HG02623 (cell line): ENCODE data around the gene SPPL2C.

Experiments
- ATAC-seq: cut with Tn5 transposase; IDR thresholded peaks from one replicate; pipeline ENCODE4 v1.9.1; 2021; ENCODE audit warnings: moderate library complexity; ENCODE audit not compliant: unreplicated experiment

Gene SPPL2C

GRCh38 chr17:45873728-45874127 lies 29.0 kb downstream of the SPPL2C start:
- ATAC-seq = no peak

GRCh38 chr17:45874151-45874550 lies 29.5 kb downstream of the SPPL2C start:
- ATAC-seq = no peak

- ATAC-seq = no peak
These were observed 31.9 kb downstream of the SPPL2C start for GRCh38 chr17:45876539-45876938.

- ATAC-seq = no peak
These were observed 32.8 kb downstream of the SPPL2C start for GRCh38 chr17:45877467-45877866.

GRCh38 chr17:45883063-45883462 lies 38.4 kb downstream of the SPPL2C start:
- no peak for ATAC-seq

- ATAC-seq = no peak
These were observed 42.2 kb downstream of the SPPL2C start for GRCh38 chr17:45886852-45887251.

- no peak for ATAC-seq
These were observed 43.7 kb downstream of the SPPL2C start for GRCh38 chr17:45888392-45888791.

GRCh38 chr17:45889579-45889978 lies 44.9 kb downstream of the SPPL2C start:
- ATAC-seq = no peak

GRCh38 chr17:45893725-45894021 lies 49.0 kb downstream of the SPPL2C start:
- ATAC-seq = no peak

GRCh38 chr17:45894022-45894784 lies 49.5 kb downstream of the SPPL2C start, which contains the start of gene MAPT:
Gene MAPT (plus strand): TSS chr17:45894554. CDS start chr17:45962338, 67,784 bp downstream.
- ATAC-seq = peak; percentile 55

- ATAC-seq = no peak
These were observed 50.8 kb downstream of the SPPL2C start for GRCh38 chr17:45895304-45895968.

GRCh38 chr17:45895969-45896785 lies 51.5 kb downstream of the SPPL2C start:
- ATAC-seq = no peak
